CD8-positive, alpha-beta memory T cell (primary cell): ENCODE results near the gene PCGF5. TPM values are rescaled to one million over a fixed set of nuclear protein-coding genes. Genes with fewer than 3 reads are reported as not detected.

ENCODE experiments used
- CTCF ChIA-PET: fragments of 350-600 bp; sonication (Branson Sonifier 250); formaldehyde crosslinking; loops from one replicate; lab custom pipeline; 2021; ENCODE audit warnings: antibody characterized with exemption; lab: Charles Lee
- POLR2A ChIA-PET: fragments of 350-600 bp; sonication (Branson Sonifier 250); formaldehyde crosslinking; loops from one replicate; lab custom pipeline; 2021; ENCODE audit warnings: antibody characterized with exemption; lab: Charles Lee
- DNase-seq, 5 donors: peaks; one replicate each; pipeline versions ENCODE4 v3.0.0 to v3.0.0-alpha.2; 2020 to 2022; ENCODE audit warnings: mixed read lengths in 1 of 5
- H3K27ac ChIP-seq: one replicate; pipeline ENCODE4 v1.7.0; 2013; ENCODE audit warnings: low read depth, mild to moderate bottlenecking, low read length, moderate library complexity
- H3K27me3 ChIP-seq: 2 replicates; pipeline ENCODE4 v1.7.0; 2013; ENCODE audit warnings: low read length, mild to moderate bottlenecking; ENCODE audit not compliant: insufficient read depth, poor library complexity, severe bottlenecking
- H3K36me3 ChIP-seq: 2 replicates; pipeline ENCODE4 v1.7.0; 2013; ENCODE audit warnings: mild to moderate bottlenecking, low read length, moderate library complexity; ENCODE audit not compliant: insufficient read depth
- H3K4me1 ChIP-seq: 2 replicates; pipeline ENCODE4 v1.7.0; 2013; ENCODE audit warnings: mild to moderate bottlenecking, low read length, moderate library complexity; ENCODE audit not compliant: insufficient read depth
- H3K4me3 ChIP-seq: 2 replicates; pipeline ENCODE4 v1.7.0; 2013; ENCODE audit warnings: mild to moderate bottlenecking, low read length
- H3K9me3 ChIP-seq: 2 replicates; pipeline ENCODE4 v1.7.0; 2013; ENCODE audit warnings: mild to moderate bottlenecking, low read length
- H3K27ac Mint-ChIP-seq, 8 donors: one replicate each; pipeline ENCODE4 v1.8.0; 2020 to 2021; ENCODE audit warnings: mixed read lengths in 8 of 8, mild to moderate bottlenecking in 6 of 8, inconsistent platforms in 3 of 8, moderate library complexity in 3 of 8
- H3K27me3 Mint-ChIP-seq, 2 donors: one replicate each; pipeline ENCODE4 v1.8.0; 2020 to 2021; ENCODE audit warnings: mixed read lengths in 2 of 2, mild to moderate bottlenecking in 1 of 2, moderate library complexity in 1 of 2
- H3K36me3 Mint-ChIP-seq, 3 donors: one replicate each; pipeline ENCODE4 v1.8.0; 2020 to 2021; ENCODE audit warnings: mixed read lengths in 3 of 3, inconsistent platforms in 1 of 3, mild to moderate bottlenecking in 1 of 3
- H3K4me1 Mint-ChIP-seq, 3 donors: one replicate each; pipeline ENCODE4 v1.8.0; 2020 to 2021; ENCODE audit warnings: mixed read lengths in 3 of 3, inconsistent platforms in 1 of 3, mild to moderate bottlenecking in 1 of 3
- H3K4me3 Mint-ChIP-seq, 7 donors: one replicate each; pipeline ENCODE4 v1.8.0; 2020 to 2021; ENCODE audit warnings: mixed read lengths in 7 of 7, mild to moderate bottlenecking in 6 of 7, moderate library complexity in 4 of 7, inconsistent platforms in 2 of 7
- H3K9me3 Mint-ChIP-seq, 5 donors: one replicate each; pipeline ENCODE4 v1.8.0; 2020 to 2022; ENCODE audit warnings: mixed read lengths in 5 of 5, mild to moderate bottlenecking in 3 of 5, moderate library complexity in 2 of 5, inconsistent platforms in 1 of 5
- polyA plus RNA-seq: library from polyadenylated mRNA; unstranded; fragments of 300-500 nt; fragmentation: Illumina TruSeq; gene quantifications from one replicate; pipeline ENCODE4 v1.2.3, GENCODE V29; 2021
- total RNA-seq, 2 experiments: library from RNA; stranded (reverse); gene quantifications; one replicate each; pipeline ENCODE4 v1.2.3, GENCODE V29; 2021

The PCGF5 gene
- total and polyA plus RNA-seq, 3 experiments from 2014 or later, result 57.0 to 68.4 (median 58.0) TPM

DNA sequence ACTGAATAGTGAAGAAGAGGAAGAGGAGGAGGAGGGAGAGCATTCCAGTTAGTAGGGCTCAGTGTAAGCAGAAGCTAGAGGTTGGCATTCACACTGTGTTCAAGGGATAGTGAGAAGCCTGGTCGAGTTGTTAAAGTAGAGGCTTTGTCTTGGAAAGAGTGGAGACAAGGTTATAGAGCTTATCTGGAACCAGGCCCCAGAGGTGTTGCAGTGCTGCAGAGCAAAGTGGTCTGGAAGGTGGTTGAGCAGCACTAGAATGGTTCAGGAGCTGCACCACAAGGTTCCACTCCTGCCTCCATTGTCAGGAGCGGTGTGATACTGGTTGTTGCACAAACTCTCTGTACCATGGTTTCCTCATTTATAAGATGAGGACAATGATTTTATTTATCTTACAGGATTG is 8.8 kb upstream of the PCGF5 start:
- Mint-ChIP-seq H3K4me1 (peaks cover 45 to 76% (median 72%) of the 10 kb centered on the region in 3 donors), H3K9me3 (no peaks in the 10 kb centered on the region), H3K27me3 (no peaks in the 10 kb centered on the region), H3K4me3 (no peak overlapping the region), H3K36me3 (peaks cover 0 to 3% (median 0%) of the 10 kb centered on the region in 3 donors), H3K27ac (peak overlapping the region in 3 of 8 donors; percentile 2 to 89 (median 9))
- no peak overlapping the region for H3K4me3 ChIP-seq
- no peak for DNase-seq
- CTCF ChIA-PET, result interaction anchor here (1.4 to 2.2 kb wide), 2 partner anchors 9 to 13 kb away, joined by 4 to 5 read pairs; partner anchors contain the start of gene PCGF5
- no peaks in the 10 kb centered on the region for H3K36me3 ChIP-seq
- H3K27me3 ChIP-seq, result no peaks in the 10 kb centered on the region
- POLR2A ChIA-PET, result interaction anchor here (0.6 kb wide), 1 partner anchor 48 kb away, joined by 3 read pairs; no protein-coding TSS in a partner anchor
- H3K27ac ChIP-seq, result no peak overlapping the region
- no peaks in the 10 kb centered on the region for H3K9me3 ChIP-seq
- H3K4me1 ChIP-seq, result peaks cover 35% of the 10 kb centered on the region

DNA sequence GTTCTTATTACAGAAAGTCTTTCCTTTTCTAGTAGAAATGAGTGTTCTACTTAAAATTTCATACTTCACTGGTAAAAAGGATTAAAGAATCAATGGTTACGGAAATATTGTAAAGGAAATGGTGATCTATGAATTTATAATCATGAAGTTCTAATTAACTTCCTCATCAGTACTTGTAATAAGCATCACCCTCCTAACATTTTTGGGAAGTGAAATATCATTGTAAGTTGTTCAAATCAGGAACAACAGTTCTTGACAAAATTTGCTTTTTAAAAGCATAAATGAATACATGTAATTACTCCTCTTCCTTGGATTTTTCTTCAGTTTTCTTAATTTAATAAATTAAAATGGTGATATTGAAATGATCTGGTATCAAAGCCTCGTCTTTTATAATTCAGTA is 5.6 kb upstream of the PCGF5 start:
- Mint-ChIP-seq H3K36me3 (peaks cover 0 to 2% (median 0%) of the 10 kb centered on the region in 3 donors), H3K9me3 (no peaks in the 10 kb centered on the region), H3K4me1 (peaks cover 29 to 62% (median 57%) of the 10 kb centered on the region in 3 donors), H3K4me3 (no peak overlapping the region), H3K27ac (peak overlapping the region in 1 of 8 donors; percentile 43), H3K27me3 (no peaks in the 10 kb centered on the region)
- DNase-seq, result no peak
- H3K36me3 ChIP-seq, result no peaks in the 10 kb centered on the region
- POLR2A ChIA-PET, result no interaction called here
- no peaks in the 10 kb centered on the region for H3K27me3 ChIP-seq
- CTCF ChIA-PET, result no interaction called here
- peaks cover 28% of the 10 kb centered on the region for H3K4me1 ChIP-seq
- H3K9me3 ChIP-seq, result no peaks in the 10 kb centered on the region
- no peak overlapping the region for H3K27ac ChIP-seq
- no peak overlapping the region for H3K4me3 ChIP-seq

GRCh38 chr10:91215384-91215783 is 5.1 kb upstream of the PCGF5 start:
- no peaks in the 10 kb centered on the region for H3K36me3 ChIP-seq
- H3K9me3 ChIP-seq, result no peaks in the 10 kb centered on the region
- CTCF ChIA-PET, result no interaction called here
- no peaks in the 10 kb centered on the region for H3K27me3 Mint-ChIP-seq
- H3K27me3 ChIP-seq, result no peaks in the 10 kb centered on the region
- no peak overlapping the region for H3K27ac ChIP-seq
- H3K4me1 ChIP-seq, result peaks cover 26% of the 10 kb centered on the region
- H3K9me3 Mint-ChIP-seq, result no peaks in the 10 kb centered on the region
- H3K4me3 ChIP-seq, result no peak overlapping the region
- H3K4me1 Mint-ChIP-seq, result peaks cover 28 to 61% (median 56%) of the 10 kb centered on the region in 3 donors
- H3K4me3 Mint-ChIP-seq, result no peak overlapping the region
- no peak overlapping the region for H3K27ac Mint-ChIP-seq
- no peaks in the 10 kb centered on the region for H3K36me3 Mint-ChIP-seq
- no peak for DNase-seq
- POLR2A ChIA-PET, result no interaction called here

- no peaks in the 10 kb centered on the region for H3K27me3 Mint-ChIP-seq
These were observed 881 bp upstream of the PCGF5 start for GRCh38 chr10:91219371-91220193.

GRCh38 chr10:91220954-91221675 is 652 bp downstream of the PCGF5 start:
- peaks cover 47% of the 10 kb centered on the region for H3K4me1 ChIP-seq
- Mint-ChIP-seq H3K4me1 (peaks cover 48 to 68% (median 65%) of the 10 kb centered on the region in 3 donors), H3K27ac (peak overlapping the region; percentile 35 to 98 (median 94)), H3K27me3 (no peaks in the 10 kb centered on the region), H3K36me3 (peaks cover 0 to 25% (median 3%) of the 10 kb centered on the region in 3 donors), H3K9me3 (no peaks in the 10 kb centered on the region), H3K4me3 (peak overlapping the region; percentile 89 to 94 (median 90))
- peak overlapping the region; percentile 72 for H3K4me3 ChIP-seq
- ChIA-PET CTCF (interaction anchor here (0.8 to 1.5 kb wide), 5 partner anchors 10 to 215 kb away, joined by 3 to 7 read pairs (median 3); no protein-coding TSS in a partner anchor), POLR2A (interaction anchor here (1.4 to 4.2 kb wide), 3 partner anchors 20 to 58 kb away, joined by 5 to 52 read pairs (median 6); no protein-coding TSS in a partner anchor)
- no peaks in the 10 kb centered on the region for H3K27me3 ChIP-seq
- H3K36me3 ChIP-seq, result peaks cover 6% of the 10 kb centered on the region
- H3K9me3 ChIP-seq, result no peaks in the 10 kb centered on the region
- DNase-seq, result peak in 2 of 5 donors; percentile 11 to 57
- peak overlapping the region; percentile 83 for H3K27ac ChIP-seq

More at GRCh38 chr10:91219371-91220193, 881 bp upstream of the PCGF5 start:
- DNase-seq, result no peak
- H3K36me3 ChIP-seq, result peaks cover 6% of the 10 kb centered on the region
- H3K4me3 ChIP-seq, result peak overlapping the region; percentile 31
- ChIA-PET CTCF (interaction anchor here (0.6 to 1.5 kb wide), 6 partner anchors 9 to 213 kb away, joined by 3 to 7 read pairs (median 3); no protein-coding TSS in a partner anchor), POLR2A (interaction anchor here (0.8 to 4.2 kb wide), 4 partner anchors 19 to 57 kb away, joined by 3 to 52 read pairs (median 6); no protein-coding TSS in a partner anchor)
- peaks cover 0 to 19% (median 3%) of the 10 kb centered on the region in 3 donors for H3K36me3 Mint-ChIP-seq
- H3K27ac ChIP-seq, result peak overlapping the region; percentile 58
- peak overlapping the region; percentile 67 to 89 (median 85) for H3K4me3 Mint-ChIP-seq
- no peaks in the 10 kb centered on the region for H3K9me3 Mint-ChIP-seq
- H3K27me3 ChIP-seq, result no peaks in the 10 kb centered on the region
- peaks cover 44% of the 10 kb centered on the region for H3K4me1 ChIP-seq
- H3K4me1 Mint-ChIP-seq, result peaks cover 40 to 67% (median 60%) of the 10 kb centered on the region in 3 donors
- H3K9me3 ChIP-seq, result no peaks in the 10 kb centered on the region
- H3K27ac Mint-ChIP-seq, result peak overlapping the region; percentile 59 to 94 (median 90)

- Mint-ChIP-seq H3K27ac (peak overlapping the region in 2 of 8 donors; percentile 29 to 44), H3K4me1 (peaks cover 67 to 81% (median 74%) of the 10 kb centered on the region in 3 donors), H3K4me3 (no peak overlapping the region), H3K9me3 (no peaks in the 10 kb centered on the region), H3K27me3 (no peaks in the 10 kb centered on the region), H3K36me3 (peaks cover 0 to 45% (median 11%) of the 10 kb centered on the region in 3 donors)
- DNase-seq, result no peak
- CTCF ChIA-PET, result interaction anchor here (1.0 to 1.4 kb wide), 2 partner anchors 15 to 25 kb away, joined by 3 read pairs; no protein-coding TSS in a partner anchor
- H3K36me3 ChIP-seq, result peaks cover 6% of the 10 kb centered on the region
- peaks cover 55% of the 10 kb centered on the region for H3K4me1 ChIP-seq
- H3K27ac ChIP-seq, result no peak overlapping the region
- H3K9me3 ChIP-seq, result no peaks in the 10 kb centered on the region
- no peak overlapping the region for H3K4me3 ChIP-seq
- H3K27me3 ChIP-seq, result no peaks in the 10 kb centered on the region
- POLR2A ChIA-PET, result interaction anchor here (1.1 kb wide), 1 partner anchor 63 kb away, joined by 4 read pairs; no protein-coding TSS in a partner anchor
These were observed 5.6 kb downstream of the PCGF5 start for GRCh38 chr10:91226093-91226492.

DNA sequence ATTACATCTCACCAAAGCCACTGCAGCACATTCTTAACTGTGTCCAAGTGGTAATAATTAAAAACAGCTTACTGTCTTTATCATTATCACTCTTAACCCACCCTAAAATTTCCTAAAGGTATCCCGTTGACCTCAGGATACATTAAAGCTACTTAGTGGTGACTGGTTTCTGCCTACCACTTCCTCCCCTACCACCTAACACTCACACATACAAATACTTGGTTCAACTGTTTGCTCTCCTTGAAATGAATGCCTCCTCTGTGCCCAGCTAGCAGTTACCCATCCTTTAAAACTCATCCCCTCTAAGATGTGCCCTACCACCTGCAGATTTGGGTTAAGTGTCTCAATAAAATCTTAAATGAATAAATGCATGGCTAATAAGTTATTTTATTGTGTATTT is 7.1 kb downstream of the PCGF5 start:
- DNase-seq, result no peak
- no peak overlapping the region for H3K4me3 ChIP-seq
- no peaks in the 10 kb centered on the region for H3K27me3 Mint-ChIP-seq
- H3K4me1 Mint-ChIP-seq, result peaks cover 52 to 66% (median 59%) of the 10 kb centered on the region in 3 donors
- H3K27ac Mint-ChIP-seq, result peak overlapping the region in 6 of 8 donors; percentile 22 to 75 (median 58)
- ChIA-PET CTCF (no interaction called here), POLR2A (interaction anchor here (1.5 kb wide), 1 partner anchor 64 kb away, joined by 9 read pairs; no protein-coding TSS in a partner anchor)
- peaks cover 0 to 40% (median 11%) of the 10 kb centered on the region in 3 donors for H3K36me3 Mint-ChIP-seq
- no peaks in the 10 kb centered on the region for H3K27me3 ChIP-seq
- H3K36me3 ChIP-seq, result peaks cover 6% of the 10 kb centered on the region
- H3K9me3 ChIP-seq, result no peaks in the 10 kb centered on the region
- H3K4me1 ChIP-seq, result peaks cover 41% of the 10 kb centered on the region
- no peak overlapping the region for H3K27ac ChIP-seq
- H3K9me3 Mint-ChIP-seq, result no peaks in the 10 kb centered on the region
- peak overlapping the region in 2 of 7 donors; percentile 17 to 39 for H3K4me3 Mint-ChIP-seq
